HG02588 (cell line): Measurements from ENCODE around the gene WASL.
"Not testable (repeated sequence)": the region's sequence is repeated elsewhere in the genome, so short reads cannot be mapped to it uniquely, and the experiment has no call there.

Experiments
- ATAC-seq: cut with Tn5 transposase; IDR thresholded peaks from one replicate; pipeline ENCODE4 v1.9.1; 2021; ENCODE audit warnings: mild to moderate bottlenecking, moderate library complexity; ENCODE audit not compliant: unreplicated experiment

WASL gene

DNA sequence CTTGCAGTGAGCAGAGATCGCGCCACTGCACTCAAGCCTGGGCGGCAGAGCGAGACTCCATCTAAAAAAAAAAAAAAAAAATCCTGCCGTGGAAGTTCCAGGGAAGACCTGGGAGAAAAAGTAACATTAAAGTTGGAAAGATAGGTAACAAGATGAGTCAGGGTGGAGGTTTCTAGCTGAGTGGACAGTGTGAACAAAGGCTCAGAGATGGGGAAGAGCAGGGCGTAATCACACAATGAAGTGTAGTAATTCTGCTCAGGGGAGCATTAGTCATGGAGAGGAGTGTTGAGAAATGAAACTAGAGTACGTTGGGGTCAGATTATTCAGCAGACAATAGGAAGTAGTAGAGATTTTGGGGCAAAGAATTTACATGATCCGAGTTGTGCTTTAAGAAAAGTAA lies 21.6 kb upstream of the WASL start:
- peak; percentile 71 for ATAC-seq

- no peak for ATAC-seq
These were observed 20.6 kb upstream of the WASL start for GRCh38 chr7:123769371-123769770.

DNA sequence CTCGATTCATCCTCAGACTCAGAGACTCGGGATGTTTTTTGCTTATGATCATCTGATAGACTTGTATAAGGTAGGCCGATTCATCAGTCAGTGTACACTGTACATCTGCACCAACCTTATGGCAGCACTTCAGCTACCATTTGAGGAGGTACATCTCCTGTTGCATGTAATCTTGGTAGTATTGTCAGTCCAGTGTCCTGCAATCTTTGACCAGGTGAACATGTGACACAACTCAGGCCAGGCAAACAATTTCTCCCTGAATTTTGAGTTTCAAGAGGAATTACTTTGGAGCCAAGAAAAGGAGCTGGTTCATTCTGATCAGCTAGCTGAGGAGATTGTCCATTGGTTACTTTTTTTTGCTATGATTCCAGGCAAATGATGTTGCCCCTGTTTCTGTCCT lies 19.7 kb upstream of the WASL start:
- ATAC-seq, result no peak

DNA sequence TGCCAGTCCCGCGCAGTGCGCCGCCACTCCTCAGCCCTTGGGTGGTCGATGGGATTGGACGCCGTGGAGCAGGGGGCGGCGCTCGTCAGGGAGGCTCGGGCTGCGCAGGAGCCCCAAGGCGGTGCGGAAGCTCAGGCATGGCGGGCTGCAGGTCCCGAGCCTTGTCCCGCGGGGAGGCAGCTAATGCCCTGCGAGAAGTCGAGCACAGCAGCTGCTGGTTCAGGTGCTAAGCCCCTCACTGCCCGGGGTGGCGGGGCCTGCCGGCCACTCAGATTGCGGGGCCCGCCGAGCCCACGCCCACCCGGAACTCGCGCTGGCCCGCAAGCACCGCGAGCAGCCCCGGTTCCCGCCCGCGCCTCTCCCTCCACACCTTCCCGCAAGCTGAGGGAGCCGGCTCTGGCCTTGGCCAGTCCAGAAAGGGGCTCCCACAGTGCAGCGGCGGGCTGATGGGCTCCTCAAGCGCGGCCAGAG lies 14.4 kb upstream of the WASL start:
- no peak for ATAC-seq

GRCh38 chr7:123761729-123762128 lies 12.9 kb upstream of the WASL start:
- no peak for ATAC-seq

DNA sequence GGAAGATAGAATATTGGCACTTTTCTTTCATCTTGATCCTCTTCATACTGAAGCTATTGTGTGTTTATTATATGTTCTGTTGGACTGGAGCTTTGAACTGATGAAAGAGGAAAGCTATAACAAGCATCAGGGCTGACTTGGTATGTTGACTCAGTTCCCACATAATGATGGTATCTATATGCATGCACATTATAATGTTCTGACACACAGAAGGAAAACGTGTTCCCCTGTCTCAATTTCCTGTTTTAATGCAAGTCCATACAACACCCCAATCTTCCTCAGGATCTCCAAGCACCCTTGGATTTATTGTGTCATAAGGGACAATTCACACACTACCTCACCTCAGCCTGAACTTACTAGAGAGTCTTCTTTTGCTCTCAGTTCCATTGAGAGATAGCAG lies 8.3 kb upstream of the WASL start:
- ATAC-seq, result no peak

GRCh38 chr7:123755338-123755737 lies 6.5 kb upstream of the WASL start:
- no peak for ATAC-seq

DNA sequence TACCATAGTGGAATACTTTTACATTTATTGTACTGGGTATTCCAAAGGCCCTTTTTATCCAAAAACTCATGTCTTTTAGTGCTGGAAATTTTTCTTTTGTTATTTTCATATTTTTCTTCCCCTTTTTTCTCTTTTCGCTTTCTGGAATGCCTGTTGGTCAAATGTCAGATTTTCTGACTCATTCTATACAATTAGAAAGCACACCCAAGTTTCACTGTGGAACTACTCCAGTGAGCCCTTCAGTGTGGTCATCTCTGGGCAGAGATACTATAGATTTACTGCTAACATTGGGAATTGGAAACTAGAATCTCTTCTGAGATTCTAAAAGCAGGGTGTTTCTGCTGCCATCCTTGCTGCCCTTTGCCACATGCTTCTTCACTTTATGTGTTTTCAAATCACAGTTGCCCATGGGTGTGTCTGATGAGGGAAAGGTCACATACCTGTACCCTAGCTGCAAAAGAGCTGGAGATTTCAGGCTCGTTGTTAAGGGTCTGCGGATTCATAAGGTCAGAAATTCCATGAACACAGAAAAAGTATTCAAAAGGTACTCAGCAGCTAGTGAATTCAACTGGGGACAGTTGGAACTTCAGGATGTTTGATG lies 5.6 kb upstream of the WASL start:
- no peak for ATAC-seq

GRCh38 chr7:123752534-123752933 lies 3.7 kb upstream of the WASL start:
- ATAC-seq, result no peak

- ATAC-seq, result no peak
These were observed 3.0 kb upstream of the WASL start for GRCh38 chr7:123751821-123752220.

GRCh38 chr7:123750389-123751230 lies 1.8 kb upstream of the WASL start:
- ATAC-seq, result no peak

- ATAC-seq, result peak; percentile 9
These were observed 694 bp upstream of the WASL start for GRCh38 chr7:123749537-123749857.

DNA sequence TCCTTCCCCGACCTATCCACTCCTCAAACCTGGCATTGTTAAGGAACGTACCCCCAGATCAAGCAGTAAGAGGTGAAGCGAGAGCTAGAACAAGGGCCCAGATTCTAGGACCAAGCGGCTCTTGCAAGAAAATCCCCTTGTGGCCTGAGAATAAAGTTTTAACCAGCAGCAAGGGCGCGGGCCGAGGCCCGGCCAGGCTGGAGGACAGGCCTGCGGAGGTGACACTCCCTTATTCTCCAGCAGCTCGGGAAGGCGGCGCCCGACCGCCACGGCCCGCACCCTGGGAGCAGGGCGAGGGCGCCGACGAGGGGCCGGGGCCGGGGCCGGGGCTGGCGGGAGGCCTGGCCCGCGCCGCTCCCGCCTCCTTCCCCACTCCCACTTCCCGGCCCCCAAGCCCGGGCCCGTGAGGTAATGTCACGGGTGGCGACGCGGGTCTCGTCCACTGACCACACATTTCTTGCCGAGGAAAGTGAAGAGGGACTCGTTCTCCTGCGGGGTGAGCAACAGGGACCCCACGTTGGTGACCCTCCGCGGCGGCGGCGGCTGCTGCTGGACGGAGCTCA lies 551 bp downstream of the WASL start:
- peak; percentile 16 for ATAC-seq

- ATAC-seq, result no peak
These were observed 1.1 kb downstream of the WASL start for GRCh38 chr7:123747620-123748141.

DNA sequence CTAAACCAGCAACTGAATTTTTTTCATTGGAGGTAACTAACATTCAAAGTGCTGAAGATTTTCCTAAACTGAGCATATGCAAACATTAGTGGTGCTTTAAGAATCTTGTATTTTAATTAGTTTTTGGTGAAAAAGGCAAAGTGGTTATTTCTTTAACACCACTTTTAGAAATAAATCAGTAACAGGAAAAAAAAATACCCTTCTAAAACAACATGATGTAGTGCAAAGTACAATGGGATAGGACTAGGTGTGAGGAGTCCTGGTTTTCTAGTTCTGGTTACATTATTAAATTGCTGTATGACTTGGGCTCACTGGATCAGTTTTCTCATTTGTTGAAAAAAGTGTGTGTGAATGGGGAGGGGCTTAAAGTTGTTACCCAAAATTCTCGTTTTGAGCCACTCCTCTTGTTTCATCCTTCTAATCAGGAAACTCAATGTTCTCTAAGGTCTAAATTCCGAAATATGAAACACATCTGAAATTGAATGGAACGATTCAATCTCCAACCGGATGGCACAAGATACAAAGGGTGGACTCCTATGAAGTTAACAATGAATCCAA lies 1.8 kb downstream of the WASL start:
- no peak for ATAC-seq

- ATAC-seq, result no peak
These were observed 2.7 kb downstream of the WASL start for GRCh38 chr7:123746055-123746454.

- no peak for ATAC-seq
These were observed 3.4 kb downstream of the WASL start for GRCh38 chr7:123745437-123745836.

DNA sequence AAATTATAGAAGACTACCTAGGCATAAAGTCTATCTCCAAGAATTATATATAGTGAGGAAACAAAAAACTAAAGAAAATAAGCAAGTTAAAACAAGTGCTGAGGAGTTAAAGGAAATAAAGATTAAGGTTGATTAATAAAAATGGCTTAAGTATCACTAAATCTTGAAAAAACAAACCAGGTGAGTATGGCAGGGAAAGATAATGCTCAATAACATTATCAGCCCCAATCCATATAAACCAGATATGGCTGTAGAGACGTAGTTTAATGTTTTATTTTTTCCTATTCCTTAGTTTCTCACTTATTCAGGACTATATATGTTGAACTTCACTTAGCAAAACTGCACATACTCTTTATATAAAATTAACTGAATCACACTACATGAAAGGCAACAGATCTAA lies 4.4 kb downstream of the WASL start:
- no peak for ATAC-seq

DNA sequence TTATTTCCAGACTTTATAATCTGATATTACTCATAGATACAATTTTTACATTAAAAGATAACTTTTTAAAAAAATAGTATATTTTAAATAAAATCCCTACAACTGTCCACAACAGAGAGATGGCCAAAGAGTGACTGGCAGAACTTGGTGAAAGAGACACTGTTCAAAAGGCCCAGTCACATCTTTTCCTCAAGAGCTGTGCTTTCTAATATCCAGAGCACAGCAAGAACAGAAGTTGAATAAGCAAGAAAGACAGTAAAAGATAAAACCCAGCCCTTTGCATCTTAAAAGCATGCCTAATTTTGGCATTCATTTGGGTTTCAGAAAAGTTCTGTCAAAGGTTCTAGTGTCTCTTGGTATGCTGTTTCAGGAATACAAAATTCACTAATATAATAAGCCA lies 6.9 kb downstream of the WASL start:
- no peak for ATAC-seq

- ATAC-seq, result no peak
These were observed 10.0 kb downstream of the WASL start for GRCh38 chr7:123738808-123739207.

GRCh38 chr7:123738356-123738755 lies 10.4 kb downstream of the WASL start:
- no peak for ATAC-seq

GRCh38 chr7:123737168-123737674 lies 11.6 kb downstream of the WASL start:
- ATAC-seq, result not testable (repeated sequence)
